ENCODE data around the gene COLEC11.

DNA sequence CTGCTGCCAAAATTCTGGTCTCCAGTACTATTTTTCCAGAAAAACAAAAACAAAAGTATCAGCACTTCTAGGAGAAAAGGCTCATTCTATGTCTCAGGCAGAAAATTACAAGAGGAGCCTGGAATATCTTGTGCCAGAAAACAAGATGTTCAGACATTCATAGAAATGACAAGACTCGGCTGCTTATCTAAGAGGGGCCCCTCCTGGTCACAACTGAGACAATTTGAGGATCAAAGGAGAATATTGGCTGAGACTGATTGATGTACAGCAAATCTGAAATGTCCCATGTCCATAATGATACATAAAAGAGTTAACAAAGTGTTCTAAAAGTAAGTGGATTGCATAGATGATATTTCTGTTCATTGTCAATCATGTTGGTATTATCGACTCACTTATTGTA is 22.3 kb upstream of the COLEC11 start:
- TF ChIP-seq, protein P1, sequence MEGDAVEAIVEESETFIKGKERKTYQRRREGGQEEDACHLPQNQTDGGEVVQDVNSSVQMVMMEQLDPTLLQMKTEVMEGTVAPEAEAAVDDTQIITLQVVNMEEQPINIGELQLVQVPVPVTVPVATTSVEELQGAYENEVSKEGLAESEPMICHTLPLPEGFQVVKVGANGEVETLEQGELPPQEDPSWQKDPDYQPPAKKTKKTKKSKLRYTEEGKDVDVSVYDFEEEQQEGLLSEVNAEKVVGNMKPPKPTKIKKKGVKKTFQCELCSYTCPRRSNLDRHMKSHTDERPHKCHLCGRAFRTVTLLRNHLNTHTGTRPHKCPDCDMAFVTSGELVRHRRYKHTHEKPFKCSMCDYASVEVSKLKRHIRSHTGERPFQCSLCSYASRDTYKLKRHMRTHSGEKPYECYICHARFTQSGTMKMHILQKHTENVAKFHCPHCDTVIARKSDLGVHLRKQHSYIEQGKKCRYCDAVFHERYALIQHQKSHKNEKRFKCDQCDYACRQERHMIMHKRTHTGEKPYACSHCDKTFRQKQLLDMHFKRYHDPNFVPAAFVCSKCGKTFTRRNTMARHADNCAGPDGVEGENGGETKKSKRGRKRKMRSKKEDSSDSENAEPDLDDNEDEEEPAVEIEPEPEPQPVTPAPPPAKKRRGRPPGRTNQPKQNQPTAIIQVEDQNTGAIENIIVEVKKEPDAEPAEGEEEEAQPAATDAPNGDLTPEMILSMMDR (IDR thresholded peaks at IDR 0.05) = no peak
- TF ChIP-seq POLR2A (IDR thresholded peaks at IDR 0.05; ENCODE audit: low read depth) (no peak), POLR2AphosphoS5 (IDR thresholded peaks at IDR 0.05) (no peak)

Measured in esophagus muscularis mucosa (tissue), 3 donors.